HepG2 (cell line): ENCODE results near the gene LYSMD2. TPM values are rescaled to one million over a fixed set of nuclear protein-coding genes. Genes with fewer than 3 reads are reported as not detected.

Experiments
- ARID5B ChIP-seq: IDR thresholded peaks from 2 replicates; pipeline ENCODE4 v1.4.0; 2020; ENCODE audit warnings: mild to moderate bottlenecking, missing genetic modification reagents
- CTCF ChIP-seq: sonication (generic); formaldehyde crosslinking; IDR thresholded peaks from 2 replicates; pipeline ENCODE4 v1.5.0; 2020; ENCODE audit warnings: mild to moderate bottlenecking, missing genetic modification reagents, moderate library complexity
- FOSL2 ChIP-seq: sonication (generic); formaldehyde crosslinking; IDR thresholded peaks from 2 replicates; pipeline ENCODE4 v1.4.0; 2020; ENCODE audit warnings: missing genetic modification reagents
- FOXA3 ChIP-seq: IDR thresholded peaks from 2 replicates; pipeline ENCODE4 v1.6.1; 2016; ENCODE audit warnings: missing genetic modification reagents, missing compliant biosample characterization
- GATAD2A ChIP-seq: IDR thresholded peaks from 2 replicates; pipeline ENCODE4 v1.6.1; 2016
- HOXA3 ChIP-seq: sonication (generic); formaldehyde crosslinking; IDR thresholded peaks from 2 replicates; pipeline ENCODE4 v1.5.0; 2020; ENCODE audit warnings: missing genetic modification reagents
- SAP130 ChIP-seq: IDR thresholded peaks from 2 replicates; pipeline ENCODE4 v1.6.1; 2016; ENCODE audit warnings: low read depth
- SP5 ChIP-seq: IDR thresholded peaks from 2 replicates; pipeline ENCODE4 v1.6.1; 2016; ENCODE audit warnings: low read depth, borderline replicate concordance
- THAP9 ChIP-seq: sonication (generic); formaldehyde crosslinking; IDR thresholded peaks from 2 replicates; pipeline ENCODE4; 2020; ENCODE audit warnings: missing genetic modification reagents, mild to moderate bottlenecking, borderline replicate concordance
- ZNF281 ChIP-seq: sonication (generic); formaldehyde crosslinking; IDR thresholded peaks from 2 replicates; pipeline ENCODE4 v1.4.0; 2020; ENCODE audit warnings: missing genetic modification reagents, borderline replicate concordance
- ZNF687 ChIP-seq: sonication (generic); formaldehyde crosslinking; IDR thresholded peaks from 2 replicates; pipeline ENCODE4 v1.5.1; 2020; ENCODE audit warnings: mild to moderate bottlenecking, missing genetic modification reagents, moderate library complexity
- polyA plus RNA-seq, 8 experiments: library from polyadenylated mRNA; depleted of rRNA in 3 of 8; stranded (reverse) in 7 of 8; unstranded in 1 of 8; fragments of >200 nt; fragmentation: Illumina TruSeq in 4 of 8; extraction: Trizol in 4 of 8; gene quantifications; 2 replicates each; pipeline versions ENCODE4 v1.2.1 to v1.2.3, GENCODE V29; 2011 to 2016; ENCODE audit warnings: low read depth in 4 of 8, missing spikeins in 1 of 8, mixed read lengths in 1 of 8; ENCODE audit not compliant: insufficient read depth in 1 of 8
- total RNA-seq, 5 experiments: library from RNA; depleted of rRNA; stranded (reverse); fragments of >200 nt; fragmentation: Illumina TruSeq; extraction: Trizol; gene quantifications; 2 replicates each; pipeline ENCODE4 v1.2.3, GENCODE V29; 2016; ENCODE audit warnings: low read depth in 1 of 5

The LYSMD2 gene
- total and polyA plus RNA-seq, 2 of the 13 experiments (the other 11 are each of a cell fraction or from before 2014, with no cell fraction given): 0.05 to 0.27 TPM

GRCh38 chr15:51787130-51787529, 49.7 kb upstream of the LYSMD2 start (continued):
- peak; percentile 52; the same call in 1 of the 2 replicates for TF ChIP-seq THAP9 (CRISPR knock-in tag)
- TF ChIP-seq FOXA3 (CRISPR knock-in tag): peak; percentile 65
- TF ChIP-seq GATAD2A: 0 out of 2 replicates have a peak, but pooled peaks have one; percentile 30
- TF ChIP-seq ZNF687: peak; percentile 39
- peak; percentile 38; the same call in 1 of the 2 replicates for TF ChIP-seq SP5
- peak; percentile 42; the same call in 1 of the 2 replicates for TF ChIP-seq SAP130
- peak; percentile 66; the same call in 1 of the 2 replicates for TF ChIP-seq FOSL2 (CRISPR knock-in tag)
- peak; percentile 89 for TF ChIP-seq ZNF281 (CRISPR knock-in tag)
- 0 out of 2 replicates have a peak, but pooled peaks have one; percentile 12 for TF ChIP-seq HOXA3 (CRISPR knock-in tag)
- peak; percentile 26; the same call in 1 of the 2 replicates for TF ChIP-seq ARID5B (CRISPR knock-in tag)
- TF ChIP-seq CTCF: peak; percentile 23; the same call in 1 of the 2 replicates
